ENCODE measurements around the gene SEC14L1. TPM values are rescaled to one million over a fixed set of nuclear protein-coding genes. Genes with fewer than 3 reads are reported as not detected.
"Not testable (repeated sequence)": the region's sequence is repeated elsewhere in the genome, so short reads cannot be mapped to it uniquely, and the experiment has no call there.

The SEC14L1 gene
- total RNA-seq, 2 experiments from 2014 or later: 44.2 to 67.0 TPM

DNA sequence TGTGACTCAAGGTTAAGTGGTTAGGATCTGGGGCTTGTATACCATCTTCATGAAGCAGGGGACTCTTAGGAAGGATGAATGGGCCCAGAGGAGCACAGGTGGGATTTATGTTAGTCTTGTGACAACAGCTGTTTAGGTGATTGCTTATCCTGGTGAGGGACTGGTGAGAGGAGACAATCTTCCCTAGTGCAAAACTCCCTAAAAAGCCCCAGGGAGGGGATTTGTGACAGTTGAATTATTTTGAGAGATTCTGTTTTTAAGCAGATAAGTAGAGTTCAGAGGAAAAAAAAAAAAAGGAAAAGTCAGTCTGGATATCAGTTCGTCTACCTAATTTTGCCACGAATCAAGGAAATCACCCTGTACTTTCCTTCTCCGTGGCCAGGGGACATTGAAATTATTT lies 35.1 kb upstream of the SEC14L1 start:
- Mint-ChIP-seq H3K27me3 (no peaks in the 10 kb centered on the region), H3K4me1 (peaks cover 15% of the 10 kb centered on the region), H3K36me3 (ENCODE audit: low read depth) (peaks cover 17% of the 10 kb centered on the region), H3K4me3 (no peak overlapping the region), H3K27ac (no peak overlapping the region), H3K9me3 (ENCODE audit: low read depth) (no peaks in the 10 kb centered on the region)
- no peak for DNase-seq
- ATAC-seq: no peak
- ChIA-PET POLR2A (no interaction called here), CTCF (no interaction called here)
- intact Hi-C loops (cut with DNase I, micrococcal nuclease): no loop called here

DNA sequence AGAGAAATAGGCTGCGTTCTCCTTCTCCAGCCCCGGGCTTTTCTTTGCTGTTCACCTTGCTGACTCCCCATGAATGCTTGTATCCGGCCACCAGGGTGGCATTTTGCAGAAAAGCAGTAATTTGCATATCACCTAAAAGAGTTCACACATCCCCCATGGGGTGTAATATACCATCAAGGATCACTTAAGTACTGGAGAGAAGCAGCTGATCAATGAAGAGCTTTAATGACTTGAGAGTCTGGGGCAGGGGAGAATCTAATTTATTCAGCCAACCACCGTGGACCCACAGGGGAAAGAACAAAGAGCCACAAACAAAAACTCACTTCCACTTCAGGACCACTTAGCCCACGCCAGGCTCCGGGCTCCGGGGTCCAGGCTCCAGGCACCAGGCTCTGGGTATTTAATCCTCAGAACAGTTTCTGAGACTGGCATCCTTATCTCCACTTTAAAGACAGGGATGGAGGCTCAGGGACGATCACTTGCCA lies 33.9 kb upstream of the SEC14L1 start:
- CTCF ChIA-PET: interaction anchor here (1.0 to 1.1 kb wide), 2 partner anchors 18 to 51 kb away, joined by 3 to 4 read pairs; no protein-coding TSS in a partner anchor
- DNase-seq: no peak
- H3K27ac Mint-ChIP-seq: no peak overlapping the region
- POLR2A ChIA-PET: no interaction called here
- no peaks in the 10 kb centered on the region for H3K27me3 Mint-ChIP-seq
- H3K4me3 Mint-ChIP-seq: no peak overlapping the region
- intact Hi-C loops (cut with DNase I, micrococcal nuclease): no loop called here
- H3K36me3 Mint-ChIP-seq (ENCODE audit: low read depth): peaks cover 11% of the 10 kb centered on the region
- no peak for ATAC-seq
- H3K4me1 Mint-ChIP-seq: peaks cover 15% of the 10 kb centered on the region
- H3K9me3 Mint-ChIP-seq (ENCODE audit: low read depth): no peaks in the 10 kb centered on the region

DNA sequence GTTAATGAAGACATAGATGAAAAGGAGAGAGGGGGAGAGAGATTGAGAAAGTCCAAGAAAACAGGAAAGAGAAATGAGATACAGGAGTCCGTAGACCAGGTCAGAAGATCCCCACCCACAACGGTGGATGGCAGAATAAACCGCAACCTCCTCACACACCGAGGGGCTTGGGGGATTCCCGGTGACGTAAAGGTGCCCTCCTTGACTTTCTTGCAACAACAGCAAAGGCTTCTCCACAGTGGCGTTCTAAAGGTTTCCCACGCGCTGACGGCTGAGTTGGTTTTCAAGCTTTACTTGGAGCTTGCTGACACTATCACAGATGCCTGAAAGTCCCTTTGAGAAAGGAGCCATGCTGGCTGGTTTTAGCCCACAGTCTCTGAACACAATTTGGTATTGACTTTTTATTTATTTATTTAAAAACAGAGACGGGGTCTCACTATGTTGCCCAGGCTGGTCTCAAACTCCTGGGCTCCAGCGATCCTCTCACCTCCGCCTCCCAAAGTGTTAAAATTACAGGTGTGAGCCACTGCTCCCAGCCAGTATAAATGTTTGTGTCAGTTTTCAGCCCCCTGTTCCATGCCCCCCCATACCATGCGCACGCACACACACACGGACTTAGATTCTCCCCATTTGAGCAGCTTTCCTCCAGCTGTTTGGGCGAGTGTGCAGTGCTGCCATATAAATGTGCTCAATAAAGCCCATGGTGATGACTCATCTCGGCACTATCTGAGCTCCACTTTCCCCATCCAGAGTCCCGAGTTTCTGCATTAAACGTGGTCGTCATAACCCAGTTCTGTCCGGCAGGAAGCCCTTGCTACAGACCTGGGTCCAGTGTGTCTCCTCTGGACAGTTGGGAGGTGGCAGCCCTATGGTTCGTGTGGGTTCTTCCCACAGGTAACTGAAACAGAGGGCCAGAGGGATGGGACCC lies 33.0 kb upstream of the SEC14L1 start:
- DNase-seq (no peak), ATAC-seq (no peak)
- intact Hi-C loops (cut with DNase I, micrococcal nuclease): no loop called here
- ChIA-PET CTCF (interaction anchor here (1.0 to 1.1 kb wide), 3 partner anchors 17 to 52 kb away, joined by 3 to 4 read pairs (median 4); no protein-coding TSS in a partner anchor), POLR2A (no interaction called here)
- Mint-ChIP-seq H3K27me3 (no peaks in the 10 kb centered on the region), H3K36me3 (ENCODE audit: low read depth) (peaks cover 10% of the 10 kb centered on the region), H3K4me3 (no peak overlapping the region), H3K9me3 (ENCODE audit: low read depth) (no peaks in the 10 kb centered on the region), H3K4me1 (peaks cover 15% of the 10 kb centered on the region), H3K27ac (no peak overlapping the region)

DNA sequence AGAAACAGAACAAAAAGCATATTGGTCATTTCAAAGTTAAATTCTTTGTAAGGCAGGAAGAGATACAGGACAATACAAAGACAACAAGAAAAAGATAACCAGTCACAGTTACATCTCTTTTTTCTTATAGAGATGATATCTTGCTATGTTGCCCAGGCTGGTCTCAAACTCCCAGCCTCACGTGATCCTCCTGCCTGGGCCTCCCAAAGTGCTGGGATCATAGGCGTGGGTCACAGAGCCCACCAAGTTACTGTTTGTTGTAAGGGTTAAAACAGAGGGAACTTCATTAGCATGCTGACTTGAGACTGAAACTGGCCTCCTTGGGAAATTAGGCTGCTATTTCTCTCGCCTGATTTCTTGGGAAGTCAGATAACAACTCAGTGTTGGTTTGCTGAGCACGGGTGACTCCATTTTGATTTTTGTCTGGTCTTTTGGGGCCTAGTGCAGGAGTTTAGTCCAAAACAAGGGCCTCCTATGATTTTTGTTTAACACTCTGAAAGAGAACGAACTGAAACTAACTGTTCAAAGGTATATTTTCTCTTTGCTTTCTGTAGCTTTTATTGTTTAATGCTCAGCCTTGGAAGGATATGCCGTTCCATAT lies 31.5 kb upstream of the SEC14L1 start:
- no peak for DNase-seq
- Mint-ChIP-seq H3K4me3 (no peak overlapping the region), H3K9me3 (ENCODE audit: low read depth) (no peaks in the 10 kb centered on the region), H3K27ac (no peak overlapping the region), H3K36me3 (ENCODE audit: low read depth) (peaks cover 8% of the 10 kb centered on the region), H3K27me3 (no peaks in the 10 kb centered on the region), H3K4me1 (peaks cover 15% of the 10 kb centered on the region)
- ChIA-PET CTCF (interaction anchor here (1.1 to 1.9 kb wide), 3 partner anchors 15 to 21 kb away, joined by 4 to 12 read pairs (median 4); no protein-coding TSS in a partner anchor), POLR2A (no interaction called here)
- no peak for ATAC-seq
- intact Hi-C loops (cut with DNase I, micrococcal nuclease): no loop called here

DNA sequence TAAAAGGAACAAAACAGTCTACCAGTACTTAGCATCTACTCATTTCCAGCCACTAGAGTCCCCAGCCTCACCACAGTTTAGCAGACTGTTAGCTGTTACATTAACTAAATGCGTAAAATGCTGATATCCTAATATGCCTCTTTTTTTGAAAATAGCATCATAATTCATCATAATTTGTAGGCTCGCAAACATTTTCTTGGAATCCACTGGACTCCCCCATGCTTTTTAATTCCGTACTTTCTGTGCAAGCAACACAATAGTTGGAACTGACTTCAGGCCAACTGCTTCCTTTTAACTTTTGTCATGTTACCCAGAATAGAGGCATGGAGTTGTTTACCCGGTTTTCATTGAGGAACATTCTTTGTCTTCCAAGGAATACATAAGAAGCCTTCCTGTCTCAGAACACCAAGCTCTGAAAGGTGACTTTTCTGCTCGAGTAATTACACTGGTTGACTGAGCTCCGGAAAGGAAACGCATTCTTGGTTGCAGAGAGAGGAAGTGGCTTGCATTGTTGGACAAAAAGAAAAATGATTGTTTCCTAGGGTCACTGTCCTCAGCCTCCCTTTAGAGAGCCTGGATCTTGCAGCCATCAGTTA lies 30.9 kb upstream of the SEC14L1 start:
- H3K4me1 Mint-ChIP-seq: peaks cover 15% of the 10 kb centered on the region
- DNase-seq (no peak), ATAC-seq (no peak)
- intact Hi-C loops (cut with DNase I, micrococcal nuclease): no loop called here
- H3K4me3 Mint-ChIP-seq: no peak overlapping the region
- H3K27ac Mint-ChIP-seq: peak overlapping the region; percentile 29
- ChIA-PET CTCF (interaction anchor here (1.3 to 1.9 kb wide), 2 partner anchors 14 to 22 kb away, joined by 4 to 12 read pairs; no protein-coding TSS in a partner anchor), POLR2A (no interaction called here)
- H3K27me3 Mint-ChIP-seq: no peaks in the 10 kb centered on the region
- H3K9me3 Mint-ChIP-seq (ENCODE audit: low read depth): no peaks in the 10 kb centered on the region
- H3K36me3 Mint-ChIP-seq (ENCODE audit: low read depth): peaks cover 8% of the 10 kb centered on the region

DNA sequence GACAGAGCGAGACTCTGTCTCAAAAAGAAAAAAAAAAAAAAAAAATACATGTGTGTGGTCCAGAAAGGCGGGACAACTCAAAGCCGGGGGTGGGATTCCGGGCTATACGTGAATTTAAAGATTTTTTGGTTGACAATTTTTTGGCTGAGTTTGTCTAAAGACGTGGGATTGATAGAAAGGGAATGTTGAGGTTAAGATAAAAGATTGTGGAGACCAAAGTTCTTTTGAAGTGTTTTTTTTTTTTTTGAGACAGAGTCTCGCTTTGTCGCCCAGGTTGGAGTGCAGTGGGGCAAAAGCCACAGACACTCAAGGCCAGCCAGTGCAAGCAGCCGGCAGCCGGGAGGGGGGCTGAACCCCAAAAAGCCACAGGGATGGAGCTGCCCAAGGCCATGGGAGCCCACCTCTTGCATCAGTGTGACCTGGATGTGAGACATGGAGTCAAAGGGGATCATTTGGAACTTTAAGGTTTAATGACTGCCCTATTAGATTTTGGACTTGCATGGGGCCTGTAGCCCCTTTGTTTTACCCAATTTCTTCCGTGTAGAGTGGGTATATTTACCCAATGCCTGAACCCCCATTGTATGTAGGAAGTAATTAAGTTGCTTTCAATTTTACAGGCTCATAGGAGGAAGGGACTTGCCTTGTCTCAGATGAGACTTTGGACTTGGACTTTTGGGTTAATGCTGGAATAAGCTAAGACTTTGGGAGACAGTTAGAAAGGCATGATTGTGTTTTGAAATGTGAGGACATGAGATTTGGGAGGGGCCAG lies 29.4 kb upstream of the SEC14L1 start:
- H3K4me3 Mint-ChIP-seq; intact Hi-C loops (cut with DNase I, micrococcal nuclease); ATAC-seq; DNase-seq; H3K27me3 Mint-ChIP-seq; H3K36me3 Mint-ChIP-seq (ENCODE audit: low read depth); H3K9me3 Mint-ChIP-seq (ENCODE audit: low read depth); H3K27ac Mint-ChIP-seq; POLR2A ChIA-PET: not testable (repeated sequence)
- CTCF ChIA-PET: interaction anchor here (1.9 kb wide), 1 partner anchor 13 kb away, joined by 4 read pairs; no protein-coding TSS in a partner anchor
- H3K4me1 Mint-ChIP-seq: peaks cover 15% of the 10 kb centered on the region

DNA sequence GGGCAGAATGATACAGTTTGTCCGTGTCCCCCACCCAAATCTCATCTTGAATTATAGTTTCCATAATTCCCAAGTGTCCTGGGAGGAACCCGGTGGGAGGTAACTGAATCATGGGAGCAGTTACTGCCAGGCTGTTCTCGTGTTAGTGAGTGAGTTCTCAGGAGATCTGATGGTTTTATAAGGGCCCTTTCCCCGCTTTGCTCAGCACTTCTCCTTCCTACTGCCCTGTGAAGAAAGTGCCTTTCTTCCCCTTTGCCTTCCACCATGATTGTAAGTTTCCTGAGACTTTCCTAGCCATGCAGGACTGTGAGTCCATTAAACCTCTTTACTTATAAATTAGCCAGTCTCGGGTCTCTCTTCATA lies 28.9 kb upstream of the SEC14L1 start:
- no peak for ATAC-seq
- no peak overlapping the region for H3K27ac Mint-ChIP-seq
- POLR2A ChIA-PET: no interaction called here
- H3K4me1 Mint-ChIP-seq: peaks cover 14% of the 10 kb centered on the region
- CTCF ChIA-PET: no interaction called here
- H3K9me3 Mint-ChIP-seq (ENCODE audit: low read depth): no peaks in the 10 kb centered on the region
- intact Hi-C loops (cut with DNase I, micrococcal nuclease): no loop called here
- H3K36me3 Mint-ChIP-seq (ENCODE audit: low read depth): peaks cover 8% of the 10 kb centered on the region
- no peaks in the 10 kb centered on the region for H3K27me3 Mint-ChIP-seq
- no peak overlapping the region for H3K4me3 Mint-ChIP-seq
- DNase-seq: no peak

DNA sequence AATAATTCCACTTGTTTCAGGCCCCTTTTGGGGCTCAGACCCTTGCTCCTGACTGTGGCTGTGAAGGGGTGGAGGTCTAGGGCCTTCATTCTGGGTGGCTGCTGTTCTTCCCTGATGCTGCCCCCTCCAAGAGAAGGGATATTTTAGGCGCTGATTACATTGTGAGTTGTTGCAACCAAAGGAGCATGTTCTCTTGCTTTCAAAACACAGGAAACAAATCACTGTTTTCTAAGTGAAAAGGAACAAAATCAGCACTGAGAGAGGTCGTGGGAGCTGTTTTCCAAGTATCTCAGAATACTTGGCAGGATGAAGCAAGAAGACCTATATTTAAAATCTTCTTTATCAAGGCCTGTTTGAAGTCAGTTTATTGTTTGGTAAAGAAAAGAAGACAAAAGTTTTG lies 25.3 kb upstream of the SEC14L1 start:
- no peaks in the 10 kb centered on the region for H3K9me3 Mint-ChIP-seq (ENCODE audit: low read depth)
- H3K36me3 Mint-ChIP-seq (ENCODE audit: low read depth): no peaks in the 10 kb centered on the region
- H3K27ac Mint-ChIP-seq: no peak overlapping the region
- no peaks in the 10 kb centered on the region for H3K4me1 Mint-ChIP-seq
- POLR2A ChIA-PET: no interaction called here
- H3K27me3 Mint-ChIP-seq: no peaks in the 10 kb centered on the region
- CTCF ChIA-PET: interaction anchor here (0.8 kb wide), 1 partner anchor 23 kb away, joined by 3 read pairs; no protein-coding TSS in a partner anchor
- H3K4me3 Mint-ChIP-seq: no peak overlapping the region
- intact Hi-C loops (cut with DNase I, micrococcal nuclease): no loop called here
- ATAC-seq (no peak), DNase-seq (no peak)

DNA sequence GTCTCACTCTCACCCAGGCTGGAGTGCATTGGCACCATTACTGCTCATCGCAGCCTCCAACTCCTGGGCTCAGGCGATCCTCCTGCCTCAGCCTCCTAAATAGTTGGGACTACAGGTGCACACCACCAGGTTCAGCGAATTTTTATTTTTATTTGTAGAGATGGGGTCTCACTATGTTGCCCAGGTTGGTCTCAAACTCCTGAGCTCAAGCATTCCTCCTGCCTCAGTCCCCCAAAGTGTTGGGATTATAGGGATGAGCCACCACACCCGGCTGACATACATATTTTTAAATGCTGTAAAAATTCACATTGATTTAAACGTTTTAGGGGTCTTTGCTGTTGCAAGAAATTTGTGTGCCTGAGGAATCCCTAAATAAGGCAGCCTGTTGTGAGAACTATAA lies 24.8 kb upstream of the SEC14L1 start:
- no peak overlapping the region for H3K27ac Mint-ChIP-seq
- intact Hi-C loops (cut with DNase I, micrococcal nuclease): no loop called here
- no peaks in the 10 kb centered on the region for H3K36me3 Mint-ChIP-seq (ENCODE audit: low read depth)
- ATAC-seq: no peak
- no peak overlapping the region for H3K4me3 Mint-ChIP-seq
- no peaks in the 10 kb centered on the region for H3K4me1 Mint-ChIP-seq
- H3K9me3 Mint-ChIP-seq (ENCODE audit: low read depth): no peaks in the 10 kb centered on the region
- no peaks in the 10 kb centered on the region for H3K27me3 Mint-ChIP-seq
- DNase-seq: no peak
- POLR2A ChIA-PET: no interaction called here
- CTCF ChIA-PET: no interaction called here

DNA sequence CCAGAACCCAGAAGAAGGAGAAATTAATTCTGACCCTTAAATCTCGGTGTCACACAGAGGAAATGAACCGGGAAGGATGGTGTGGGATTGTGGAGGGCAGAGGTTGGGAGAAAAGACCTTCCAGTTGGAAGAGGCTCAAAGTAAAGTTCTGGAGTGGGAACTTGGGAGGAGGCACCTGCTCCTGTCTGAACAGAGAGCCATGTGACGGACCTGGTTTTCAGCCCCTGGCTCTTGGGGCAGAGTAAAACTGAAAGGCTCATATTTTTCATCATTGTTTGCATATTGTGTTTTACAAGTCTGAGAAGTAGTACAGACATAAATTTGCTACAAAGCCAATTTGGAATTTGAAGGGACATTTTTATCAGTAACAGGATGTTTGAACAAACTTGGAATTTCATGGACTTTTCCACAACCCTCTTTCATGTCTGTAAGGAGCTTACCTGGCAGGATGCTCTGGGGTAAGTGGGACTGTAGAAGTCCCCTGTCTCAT lies 24.4 kb upstream of the SEC14L1 start:
- CTCF ChIA-PET: no interaction called here
- ATAC-seq (no peak), DNase-seq (no peak)
- H3K9me3 Mint-ChIP-seq (ENCODE audit: low read depth): no peaks in the 10 kb centered on the region
- H3K36me3 Mint-ChIP-seq (ENCODE audit: low read depth): no peaks in the 10 kb centered on the region
- H3K4me3 Mint-ChIP-seq: no peak overlapping the region
- no peak overlapping the region for H3K27ac Mint-ChIP-seq
- POLR2A ChIA-PET: no interaction called here
- no peaks in the 10 kb centered on the region for H3K27me3 Mint-ChIP-seq
- intact Hi-C loops (cut with DNase I, micrococcal nuclease): no loop called here
- no peaks in the 10 kb centered on the region for H3K4me1 Mint-ChIP-seq

DNA sequence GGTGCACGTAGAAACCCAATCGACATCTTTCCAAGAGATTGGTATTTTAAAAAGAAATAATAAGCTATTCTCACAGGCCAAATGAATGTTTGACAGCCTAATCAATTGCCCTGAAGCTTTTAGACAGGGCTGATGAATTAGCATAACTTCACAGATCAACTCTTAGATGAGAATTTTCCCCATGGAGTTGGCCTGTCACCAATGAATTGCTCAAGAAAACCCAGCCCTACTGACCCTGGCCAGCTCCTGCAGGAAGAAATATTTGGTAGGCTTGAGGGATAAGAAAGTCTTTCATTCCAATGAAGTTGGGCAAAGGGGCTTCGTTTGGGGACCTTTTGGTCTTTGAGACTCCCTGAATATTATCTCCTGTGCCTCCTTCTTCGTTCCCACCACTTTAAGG lies 23.4 kb upstream of the SEC14L1 start:
- H3K4me1 Mint-ChIP-seq: peaks cover 5% of the 10 kb centered on the region
- no peak overlapping the region for H3K27ac Mint-ChIP-seq
- ChIA-PET CTCF (interaction anchor here (0.7 kb wide), 1 partner anchor 439 kb away, joined by 3 read pairs; no protein-coding TSS in a partner anchor), POLR2A (no interaction called here)
- intact Hi-C loops (cut with DNase I, micrococcal nuclease): no loop called here
- DNase-seq: no peak
- no peaks in the 10 kb centered on the region for H3K9me3 Mint-ChIP-seq (ENCODE audit: low read depth)
- no peaks in the 10 kb centered on the region for H3K36me3 Mint-ChIP-seq (ENCODE audit: low read depth)
- no peaks in the 10 kb centered on the region for H3K27me3 Mint-ChIP-seq
- H3K4me3 Mint-ChIP-seq: no peak overlapping the region
- no peak for ATAC-seq
